ENCODE data around the gene CCL13. TPM values are rescaled to one million over a fixed set of nuclear protein-coding genes. Genes with fewer than 3 reads are reported as not detected.

CCL13 gene
- total RNA-seq, 3 donors from 2014 or later, result 1.9 to 6.5 (median 2.2) TPM

DNA sequence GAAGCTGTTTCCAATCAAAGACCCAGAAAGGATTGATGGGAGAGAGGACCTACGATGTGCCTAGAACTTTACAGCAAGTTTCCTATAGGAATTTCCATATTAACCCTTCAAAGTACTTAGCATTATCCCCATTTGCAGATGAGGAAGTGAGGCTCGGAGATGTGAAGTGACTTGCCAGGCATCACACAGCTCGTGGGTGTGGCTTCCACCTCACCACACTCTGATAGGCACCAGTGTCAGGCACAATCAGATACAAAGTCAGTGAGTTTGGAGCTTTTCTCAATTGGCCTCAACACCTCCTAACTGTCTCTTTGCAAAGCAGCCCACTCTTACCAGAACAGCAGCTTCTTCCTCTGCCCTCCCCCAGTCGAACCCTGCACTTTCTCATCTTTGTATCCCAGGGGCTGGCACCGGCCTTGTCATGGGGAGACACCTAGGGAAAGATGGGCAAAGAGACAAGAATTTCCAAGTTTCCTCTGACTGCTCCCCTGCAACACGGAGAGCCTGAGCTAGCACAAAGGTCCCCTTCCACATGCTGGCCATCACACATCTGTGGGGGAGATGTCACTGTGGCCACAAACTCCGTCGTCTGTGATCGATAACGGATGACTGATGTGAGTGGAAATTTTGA, 44.1 kb downstream of the CCL13 start:
- H3K36me3 ChIP-seq (ENCODE audit: low read depth), result no peaks in the 10 kb centered on the region
- no peak for TF ChIP-seq CTCF (IDR thresholded peaks at IDR 0.05)
- intact Hi-C loops (cut with DNase I, micrococcal nuclease), result no loop called here

GRCh38 chr17:34401165-34401564, 44.9 kb downstream of the CCL13 start:
- no peaks in the 10 kb centered on the region for H3K36me3 ChIP-seq (ENCODE audit: low read depth)
- no peak overlapping the region for H3K4me3 ChIP-seq
- TF ChIP-seq CTCF (IDR thresholded peaks at IDR 0.05), result no peak
- no peak for ATAC-seq
- H3K4me1 ChIP-seq (ENCODE audit: low read depth), result no peaks in the 10 kb centered on the region
- no peak for DNase-seq
- intact Hi-C loops (cut with DNase I, micrococcal nuclease), result no loop called here
- no peaks in the 10 kb centered on the region for H3K9me3 ChIP-seq

More for the DNA sequence above, 44.1 kb downstream of the CCL13 start:
- ATAC-seq, result no peak
- DNase-seq, result no peak
- H3K4me1 ChIP-seq (ENCODE audit: low read depth), result no peaks in the 10 kb centered on the region
- H3K9me3 ChIP-seq, result no peaks in the 10 kb centered on the region
- H3K4me3 ChIP-seq, result no peak overlapping the region

DNA sequence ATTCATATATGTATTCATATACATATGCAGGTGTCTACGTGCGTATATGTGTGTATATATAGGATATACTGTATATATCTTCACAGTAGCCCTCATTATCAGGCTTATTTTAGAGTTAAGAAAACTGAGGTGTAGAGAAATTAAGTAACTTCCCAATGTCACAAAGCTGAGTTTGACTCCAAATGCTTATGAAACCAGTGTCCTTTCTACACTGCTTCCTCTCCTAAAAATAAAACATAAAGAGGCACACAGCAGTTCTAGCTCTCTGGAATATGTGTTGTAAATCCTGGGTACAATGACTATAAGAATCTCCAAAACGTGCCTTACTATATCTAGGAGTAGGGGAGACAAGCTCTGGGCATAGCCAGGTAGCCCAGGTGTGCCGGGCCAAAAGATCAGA, 46.7 kb downstream of the CCL13 start:
- intact Hi-C loops (cut with DNase I, micrococcal nuclease), result no loop called here
- no peak for TF ChIP-seq CTCF (IDR thresholded peaks at IDR 0.05)
- Histone ChIP-seq H3K36me3 (ENCODE audit: low read depth) (no peaks in the 10 kb centered on the region), H3K9me3 (no peaks in the 10 kb centered on the region), H3K4me3 (no peak overlapping the region), H3K4me1 (ENCODE audit: low read depth) (no peaks in the 10 kb centered on the region)
- ATAC-seq, result no peak
- DNase-seq, result no peak

DNA sequence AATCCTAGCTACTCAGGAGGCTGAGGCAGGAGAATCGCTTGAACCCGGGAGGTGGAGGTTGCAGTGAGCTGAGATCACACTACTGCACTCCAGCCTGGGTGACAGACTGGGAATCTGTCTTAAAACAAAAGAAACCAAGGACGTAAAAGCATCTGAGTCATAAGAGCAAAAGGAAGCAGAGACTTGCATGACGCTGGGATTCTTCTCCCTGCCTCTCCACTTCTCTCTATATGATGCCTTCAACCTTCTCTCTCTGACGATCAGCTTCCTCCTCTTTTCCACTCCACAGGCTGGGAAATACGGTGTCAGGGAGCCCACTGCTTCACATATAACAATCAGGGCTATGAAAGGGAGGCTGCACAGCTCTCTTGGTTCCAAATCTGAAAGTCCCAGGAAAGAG, 49.9 kb downstream of the CCL13 start:
- DNase-seq (no peak), ATAC-seq (no peak)
- H3K4me3 ChIP-seq, result no peak overlapping the region
- H3K36me3 ChIP-seq (ENCODE audit: low read depth), result no peaks in the 10 kb centered on the region
- H3K4me1 ChIP-seq (ENCODE audit: low read depth), result no peaks in the 10 kb centered on the region
- intact Hi-C loops (cut with DNase I, micrococcal nuclease), result no loop called here
- no peak for TF ChIP-seq CTCF (IDR thresholded peaks at IDR 0.05)
- H3K9me3 ChIP-seq, result no peaks in the 10 kb centered on the region

Other genes starting within 250 kb of the CCL13 start
- 10 to 100 TPM in 2 of 3 donors, 1 to 10 TPM in 1; 7.1 to 65.6 (median 39.7) TPM for gene CCL2, start 101.2 kb upstream of the CCL13 start, total RNA-seq
- gene CCL7, start 86.3 kb upstream of the CCL13 start, total RNA-seq, result not detected
- gene CCL11, start 70.7 kb upstream of the CCL13 start, total RNA-seq, result 10 to 100 TPM in 1 of 3 donors, 1 to 10 TPM in 1, under 1 TPM in 1; 0.72 to 22.3 (median 3.6) TPM
- 1 to 10 TPM; 1.6 to 2.7 (median 1.6) TPM for gene CCL8, start 37.0 kb upstream of the CCL13 start, total RNA-seq
- gene CCL1, start 6.8 kb downstream of the CCL13 start, total RNA-seq, result not detected
- gene TMEM132E, start 223.1 kb downstream of the CCL13 start, total RNA-seq, result under 1 TPM in 2 of 3 donors, not detected in 1; 0.10 to 0.13 TPM

Data from mucosa of descending colon (tissue), 3 donors.